Right atrium auricular region (tissue), 2 donors: ENCODE data around the gene RFTN1. TPM values are rescaled to one million over a fixed set of nuclear protein-coding genes. Genes with fewer than 3 reads are reported as not detected.

ENCODE experiments used
- DNase-seq: peaks from one replicate; pipeline ENCODE4 v3.0.0-alpha.2; 2019; ENCODE audit warnings: low spot score
- H3K27ac ChIP-seq, 2 donors: fragments of 200-600 bp; sonication (generic); 1 replicate in 1 of 2; 2 replicates in 1 of 2; pipeline ENCODE4 v1.5.1; 2016 to 2019
- H3K27me3 ChIP-seq, 2 donors: fragments of 200-600 bp; sonication (generic); one replicate each; pipeline versions ENCODE4 v1.5.1 to v1.6.0; 2017 to 2019
- H3K36me3 ChIP-seq: fragments of 200-600 bp; sonication (generic); one replicate; pipeline ENCODE4 v1.5.1; 2016
- H3K4me1 ChIP-seq, 2 donors: fragments of 200-600 bp; sonication (generic); one replicate each; pipeline versions ENCODE4 v1.5.1 to v1.6.0; 2017 to 2019
- H3K4me3 ChIP-seq, 2 donors: fragments of 200-600 bp; sonication (generic); 1 replicate in 1 of 2; 2 replicates in 1 of 2; pipeline ENCODE4 v1.5.1; 2017 to 2019; ENCODE audit warnings: mild to moderate bottlenecking in 1 of 2, moderate library complexity in 1 of 2
- H3K9me3 ChIP-seq, 2 donors: fragments of 200-600 bp; sonication (generic); one replicate each; pipeline ENCODE4 v1.5.1; 2019
- CTCF ChIP-seq, 2 donors: fragments of 200-600 bp; sonication (generic); IDR thresholded peaks; one replicate each; pipeline ENCODE4 v1.5.1; 2019; ENCODE audit warnings: antibody characterized with exemption in 2 of 2
- total RNA-seq, 2 donors: library from RNA; depleted of rRNA; stranded (reverse); fragments of >200 nt; gene quantifications; one replicate each; pipeline ENCODE4 v1.1.0, GENCODE V29; 2016

The RFTN1 gene
- total RNA-seq, 2 donors from 2014 or later, result 15.9 to 33.6 TPM

GRCh38 chr3:16481546-16481897 is 32.0 kb downstream of the RFTN1 start:
- no peak for DNase-seq
- no peak for TF ChIP-seq CTCF (IDR thresholded peaks at IDR 0.05)
- Histone ChIP-seq H3K9me3 (no peaks in the 10 kb centered on the region), H3K27me3 (no peaks in the 10 kb centered on the region), H3K36me3 (no peaks in the 10 kb centered on the region), H3K27ac (peak overlapping the region; percentile 22 to 24), H3K4me3 (no peak overlapping the region), H3K4me1 (peaks cover 0 to 36% of the 10 kb centered on the region in 2 donors)

- no peak for DNase-seq
- Histone ChIP-seq H3K27ac (no peak overlapping the region), H3K27me3 (no peaks in the 10 kb centered on the region), H3K4me1 (peaks cover 0 to 36% of the 10 kb centered on the region in 2 donors), H3K4me3 (no peak overlapping the region), H3K36me3 (no peaks in the 10 kb centered on the region), H3K9me3 (no peaks in the 10 kb centered on the region)
- TF ChIP-seq CTCF (IDR thresholded peaks at IDR 0.05), result no peak
These were observed 32.5 kb downstream of the RFTN1 start for GRCh38 chr3:16480861-16481545.

GRCh38 chr3:16478516-16478915 is 35.0 kb downstream of the RFTN1 start:
- Histone ChIP-seq H3K4me3 (no peak overlapping the region), H3K27me3 (no peaks in the 10 kb centered on the region), H3K4me1 (peaks cover 0 to 36% of the 10 kb centered on the region in 2 donors), H3K36me3 (no peaks in the 10 kb centered on the region), H3K9me3 (no peaks in the 10 kb centered on the region), H3K27ac (no peak overlapping the region)
- DNase-seq, result no peak
- no peak for TF ChIP-seq CTCF (IDR thresholded peaks at IDR 0.05)

- Histone ChIP-seq H3K4me3 (no peak overlapping the region), H3K4me1 (peaks cover 0 to 29% of the 10 kb centered on the region in 2 donors), H3K27me3 (no peaks in the 10 kb centered on the region), H3K9me3 (no peaks in the 10 kb centered on the region), H3K36me3 (no peaks in the 10 kb centered on the region), H3K27ac (no peak overlapping the region)
- no peak for TF ChIP-seq CTCF (IDR thresholded peaks at IDR 0.05)
- DNase-seq, result no peak
These were observed 36.0 kb downstream of the RFTN1 start for GRCh38 chr3:16477521-16477920.

- no peaks in the 10 kb centered on the region for H3K9me3 ChIP-seq
- H3K36me3 ChIP-seq, result no peaks in the 10 kb centered on the region
- no peak for TF ChIP-seq CTCF (IDR thresholded peaks at IDR 0.05)
- peaks cover 0 to 27% of the 10 kb centered on the region in 2 donors for H3K4me1 ChIP-seq
- no peaks in the 10 kb centered on the region for H3K27me3 ChIP-seq
- H3K4me3 ChIP-seq, result no peak overlapping the region
- DNase-seq, result no peak
- no peak overlapping the region for H3K27ac ChIP-seq
These were observed 36.4 kb downstream of the RFTN1 start for GRCh38 chr3:16477056-16477455.

- Histone ChIP-seq H3K9me3 (no peaks in the 10 kb centered on the region), H3K4me1 (peaks cover 0 to 27% of the 10 kb centered on the region in 2 donors)
These were observed 36.9 kb downstream of the RFTN1 start for GRCh38 chr3:16476636-16477035.

More at GRCh38 chr3:16476636-16477035, 36.9 kb downstream of the RFTN1 start:
- H3K36me3 ChIP-seq, result no peaks in the 10 kb centered on the region
- H3K4me3 ChIP-seq, result no peak overlapping the region
- no peak for DNase-seq
- no peaks in the 10 kb centered on the region for H3K27me3 ChIP-seq
- no peak for TF ChIP-seq CTCF (IDR thresholded peaks at IDR 0.05)
- no peak overlapping the region for H3K27ac ChIP-seq
